Uterus (tissue), 4 donors: ENCODE results near the gene CDK5RAP3. TPM values are rescaled to one million over a fixed set of nuclear protein-coding genes. Genes with fewer than 3 reads are reported as not detected.

Experiments
- DNase-seq, 2 donors: peaks; one replicate each; pipeline ENCODE4 v3.0.0-alpha.2; 2019 to 2020
- H3K27ac ChIP-seq, 2 donors: fragments of 200-600 bp; sonication (generic); 1 replicate in 1 of 2; 2 replicates in 1 of 2; pipeline ENCODE4 v1.5.1; 2016 to 2018
- H3K27me3 ChIP-seq, 2 donors: fragments of 200-600 bp; sonication (generic); one replicate each; pipeline ENCODE4 v1.5.1; 2018 to 2019; ENCODE audit warnings: control low read depth in 1 of 2
- H3K36me3 ChIP-seq, 2 donors: fragments of 200-600 bp; sonication (generic); one replicate each; pipeline ENCODE4 v1.5.1; 2019; ENCODE audit warnings: control low read depth in 1 of 2
- H3K4me1 ChIP-seq, 2 donors: fragments of 200-600 bp; sonication (generic); one replicate each; pipeline ENCODE4 v1.5.1; 2018 to 2019; ENCODE audit warnings: control low read depth in 1 of 2
- H3K4me3 ChIP-seq, 2 donors: fragments of 200-600 bp; sonication (generic); 1 replicate in 1 of 2; 2 replicates in 1 of 2; pipeline ENCODE4 v1.5.1; 2018 to 2019; ENCODE audit warnings: mild to moderate bottlenecking in 1 of 2
- H3K9me3 ChIP-seq, 2 donors: fragments of 200-600 bp; sonication (generic); one replicate each; pipeline ENCODE4 v1.5.1; 2019; ENCODE audit warnings: control low read depth in 1 of 2
- CTCF ChIP-seq, 4 experiments: fragments of 200-600 bp in 2 of 4; fragments of 450-650 bp in 2 of 4; sonication (generic) in 2 of 4; IDR thresholded peaks; one replicate each; pipeline ENCODE4 v1.5.1; 2016 to 2019; ENCODE audit warnings: antibody characterized with exemption in 4 of 4, mild to moderate bottlenecking in 2 of 4, moderate library complexity in 1 of 4
- POLR2A ChIP-seq, 2 donors: fragments of 450-650 bp; IDR thresholded peaks; one replicate each; pipeline ENCODE4 v1.6.1; 2016; ENCODE audit warnings: antibody characterized with exemption in 2 of 2, mild to moderate bottlenecking in 1 of 2, moderate library complexity in 1 of 2
- intact Hi-C: fragments of 100-400 bp; cut with DNase I; formaldehyde crosslinking; loops from one replicate; pipeline ENCODE4 v1.15.1; 2023; ENCODE audit warnings: low total_unique reads
- total RNA-seq, 4 donors: library from RNA; depleted of rRNA in 3 of 4; stranded (reverse); fragments of >200 nt in 3 of 4; gene quantifications; one replicate each; pipeline versions ENCODE4 v1.1.0 to v1.2.4, GENCODE V29; 2014 to 2023
- donor health status: DM: yes; HTN: yes; CAD: no.

CDK5RAP3 gene
- total RNA-seq, 4 donors from 2014 or later, result 118 to 180 (median 146) TPM

DNA sequence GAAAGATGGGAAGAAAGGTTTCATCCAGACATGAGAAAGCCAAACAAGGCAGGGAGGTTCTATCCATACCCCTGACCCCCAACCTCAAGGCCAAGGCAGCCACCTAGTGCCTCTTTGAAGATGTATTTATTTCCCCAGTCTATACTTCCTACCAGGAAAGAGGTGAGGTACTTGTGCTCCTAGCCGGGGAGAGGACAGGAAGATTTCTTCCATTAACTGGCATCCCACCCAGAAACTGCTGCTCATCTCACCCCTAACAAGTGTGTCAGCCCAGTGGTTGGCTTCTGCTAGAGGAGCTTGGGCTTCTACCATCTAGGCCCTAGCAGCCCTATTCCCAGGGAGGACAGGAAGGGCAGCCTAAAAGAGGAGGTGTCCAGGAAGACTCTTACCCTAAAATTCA is 57.8 kb downstream of the CDK5RAP3 start:
- no peak overlapping the region for H3K27ac ChIP-seq
- H3K9me3 ChIP-seq, result no peaks in the 10 kb centered on the region

DNA sequence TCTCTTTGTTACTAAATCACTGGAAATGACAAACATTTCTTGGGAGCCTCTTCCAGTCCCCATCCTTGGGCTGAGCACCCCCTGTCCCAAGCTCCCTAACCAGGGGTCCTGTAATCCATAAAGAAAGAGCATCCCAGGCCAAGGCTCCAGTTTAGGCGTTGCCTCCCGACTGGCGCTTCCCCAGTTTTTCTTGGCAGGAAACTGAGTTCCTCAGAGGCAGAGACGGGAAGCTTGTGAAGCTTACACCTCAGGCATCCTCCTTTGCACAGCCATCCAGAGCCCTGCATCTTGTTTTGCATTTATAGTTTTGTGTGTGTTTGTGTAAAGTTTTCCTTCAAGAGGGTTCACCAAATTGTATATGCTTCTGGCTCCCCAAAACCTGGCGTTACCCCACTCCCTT is 59.6 kb downstream of the CDK5RAP3 start:
- TF ChIP-seq CTCF (IDR thresholded peaks at IDR 0.05) (no peak), POLR2A (IDR thresholded peaks at IDR 0.05) (no peak)
- no peak overlapping the region for H3K27ac ChIP-seq
- DNase-seq, result no peak
- intact Hi-C loops, result no loop called here
- H3K9me3 ChIP-seq, result no peaks in the 10 kb centered on the region
- peaks cover 6 to 13% of the 10 kb centered on the region in 2 donors for H3K4me1 ChIP-seq
- no peaks in the 10 kb centered on the region for H3K36me3 ChIP-seq
- H3K4me3 ChIP-seq, result no peak overlapping the region
- H3K27me3 ChIP-seq, result no peaks in the 10 kb centered on the region

More for the DNA sequence above, 57.8 kb downstream of the CDK5RAP3 start:
- no peak for TF ChIP-seq POLR2A (IDR thresholded peaks at IDR 0.05)
- TF ChIP-seq CTCF (IDR thresholded peaks at IDR 0.05), result no peak
- Histone ChIP-seq H3K27me3 (peaks cover 0 to 9% of the 10 kb centered on the region in 2 donors), H3K4me1 (peaks cover 6 to 26% of the 10 kb centered on the region in 2 donors), H3K4me3 (no peak overlapping the region), H3K36me3 (no peaks in the 10 kb centered on the region)
- DNase-seq, result no peak
- intact Hi-C loops, result loop anchor here (5.0 kb wide), 1 partner anchor 99 kb away; no protein-coding TSS in a partner anchor

Other genes starting within 250 kb of the CDK5RAP3 start
- under 1 TPM in 2 of 4 donors, not detected in 2; 0.49 to 0.51 TPM for gene TBX21, start 237.9 kb upstream of the CDK5RAP3 start, total RNA-seq
- gene OSBPL7, start 149.3 kb upstream of the CDK5RAP3 start, total RNA-seq, result 10 to 100 TPM in 2 of 4 donors, 1 to 10 TPM in 2; 1.0 to 23.4 (median 10.7) TPM
- 10 to 100 TPM; 14.7 to 44.1 (median 27.7) TPM for gene MRPL10, start 139.6 kb upstream of the CDK5RAP3 start, total RNA-seq
- gene LRRC46, start 139.4 kb upstream of the CDK5RAP3 start, total RNA-seq, result 1 to 10 TPM in 2 of 4 donors, under 1 TPM in 2; 0.14 to 1.5 (median 0.76) TPM
- gene SCRN2, start 129.8 kb upstream of the CDK5RAP3 start, total RNA-seq, result 10 to 100 TPM; 12.4 to 80.7 (median 39.8) TPM
- gene SP6, start 120.0 kb upstream of the CDK5RAP3 start, total RNA-seq, result 1 to 10 TPM in 2 of 4 donors, not detected in 2; 1.4 to 1.5 TPM
- gene SP2, start 74.9 kb upstream of the CDK5RAP3 start, total RNA-seq, result 10 to 100 TPM in 1 of 4 donors, 1 to 10 TPM in 2, under 1 TPM in 1; 0.88 to 18.7 (median 1.3) TPM
- 10 to 100 TPM; 16.7 to 29.4 (median 17.4) TPM for gene PNPO, start 29.5 kb upstream of the CDK5RAP3 start, total RNA-seq
- 1 to 10 TPM in 1 of 4 donors, under 1 TPM in 1, not detected in 2; 0.29 to 2.0 TPM for gene PRR15L, start 13.2 kb upstream of the CDK5RAP3 start, total RNA-seq
- 10 to 100 TPM; 12.9 to 82.7 (median 35.3) TPM for gene COPZ2, start 66.7 kb downstream of the CDK5RAP3 start, total RNA-seq
- gene NFE2L1, start 77.2 kb downstream of the CDK5RAP3 start, total RNA-seq, result 100 to 1,000 TPM in 2 of 4 donors, 10 to 100 TPM in 2; 85.6 to 323 (median 176) TPM
- 100 to 1,000 TPM in 2 of 4 donors, 10 to 100 TPM in 2; 47.1 to 132 (median 81.3) TPM for gene CBX1, start 130.4 kb downstream of the CDK5RAP3 start, total RNA-seq
- gene SNX11, start 136.7 kb downstream of the CDK5RAP3 start, total RNA-seq, result 10 to 100 TPM in 3 of 4 donors, under 1 TPM in 1; 0.77 to 20.6 (median 14.8) TPM